Memory B cell (primary cell): ENCODE data around the gene MED14.
A peak's percentile ranks its signal among the peaks of the same experiment; 100 is the strongest.

ENCODE experiments used
- ATAC-seq: fragments of 150-1000 bp; cut with Tn5 transposase; 2 replicates; pipeline ENCODE4 v1.10.0; 2021; ENCODE audit warnings: low read depth, mild to moderate bottlenecking, moderate library complexity
- DNase-seq, 2 donors: peaks; one replicate each; pipeline ENCODE4 v3.0.0; 2022; ENCODE audit warnings: low spot score in 2 of 2
- H3K27ac Mint-ChIP-seq: one replicate; pipeline ENCODE4 v1.8.0; 2022; ENCODE audit warnings: mild to moderate bottlenecking, moderate library complexity, mixed read lengths
- H3K27me3 Mint-ChIP-seq: one replicate; pipeline ENCODE4 v1.8.0; 2022; ENCODE audit warnings: mixed read lengths
- H3K36me3 Mint-ChIP-seq: one replicate; pipeline ENCODE4 v1.8.0; 2022; ENCODE audit warnings: mild to moderate bottlenecking, mixed read lengths
- H3K4me1 Mint-ChIP-seq: one replicate; pipeline ENCODE4 v1.8.0; 2022; ENCODE audit warnings: mixed read lengths
- H3K4me3 Mint-ChIP-seq: one replicate; pipeline ENCODE4 v1.8.0; 2022; ENCODE audit warnings: mild to moderate bottlenecking, moderate library complexity, mixed read lengths
- H3K9me3 Mint-ChIP-seq: one replicate; pipeline ENCODE4 v1.8.0; 2022; ENCODE audit warnings: mixed read lengths

Gene MED14

DNA sequence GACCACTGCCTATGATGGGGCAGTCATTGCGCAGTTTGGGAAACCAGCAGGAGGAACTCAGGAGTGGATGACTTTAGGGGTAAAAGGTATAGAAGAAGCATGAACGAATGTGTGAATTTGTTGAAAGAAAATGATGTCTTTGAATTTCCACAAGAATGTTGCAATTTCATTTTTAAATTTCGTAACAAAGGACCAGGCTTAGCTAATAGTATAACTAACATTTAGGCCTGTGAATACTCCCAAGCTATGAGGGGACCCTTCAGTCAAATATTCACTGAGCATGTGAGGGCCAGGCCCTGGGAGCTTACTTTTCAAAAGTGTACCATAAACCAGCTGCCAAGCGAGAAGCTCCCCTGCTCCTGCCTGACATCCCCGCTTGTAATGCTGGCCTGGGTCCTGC, 106.8 kb downstream of the MED14 start:
- no peaks in the 10 kb centered on the region for H3K27me3 Mint-ChIP-seq
- DNase-seq (no peak), ATAC-seq (no peak)
- peaks cover 14% of the 10 kb centered on the region for H3K36me3 Mint-ChIP-seq
- no peak overlapping the region for H3K4me3 Mint-ChIP-seq
- no peak overlapping the region for H3K27ac Mint-ChIP-seq
- no peaks in the 10 kb centered on the region for H3K9me3 Mint-ChIP-seq
- peaks cover 13% of the 10 kb centered on the region for H3K4me1 Mint-ChIP-seq

DNA sequence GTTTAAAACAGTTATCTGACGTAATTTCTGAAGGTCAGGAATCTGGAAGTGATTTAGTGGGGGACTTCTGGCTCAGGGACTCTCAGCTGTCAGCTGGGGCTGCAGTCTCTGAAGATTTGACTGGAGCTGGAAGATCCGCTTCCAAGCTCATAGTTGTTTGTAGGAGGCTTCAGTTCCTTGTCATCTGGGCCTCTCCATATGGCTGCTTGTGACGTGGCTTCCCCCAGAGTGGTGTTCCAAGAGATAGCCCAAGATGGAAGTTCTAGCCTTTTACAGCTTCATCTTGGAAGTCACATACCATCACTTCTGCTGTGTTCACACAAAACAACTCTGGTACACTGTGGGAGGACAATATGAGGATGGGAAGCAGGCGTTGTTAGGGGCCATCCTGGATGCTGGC, 110.0 kb downstream of the MED14 start:
- H3K4me1 Mint-ChIP-seq, result no peaks in the 10 kb centered on the region
- DNase-seq (no peak), ATAC-seq (no peak)
- H3K36me3 Mint-ChIP-seq, result peaks cover 5% of the 10 kb centered on the region
- H3K9me3 Mint-ChIP-seq, result no peaks in the 10 kb centered on the region
- no peaks in the 10 kb centered on the region for H3K27me3 Mint-ChIP-seq
- H3K27ac Mint-ChIP-seq, result no peak overlapping the region
- no peak overlapping the region for H3K4me3 Mint-ChIP-seq

DNA sequence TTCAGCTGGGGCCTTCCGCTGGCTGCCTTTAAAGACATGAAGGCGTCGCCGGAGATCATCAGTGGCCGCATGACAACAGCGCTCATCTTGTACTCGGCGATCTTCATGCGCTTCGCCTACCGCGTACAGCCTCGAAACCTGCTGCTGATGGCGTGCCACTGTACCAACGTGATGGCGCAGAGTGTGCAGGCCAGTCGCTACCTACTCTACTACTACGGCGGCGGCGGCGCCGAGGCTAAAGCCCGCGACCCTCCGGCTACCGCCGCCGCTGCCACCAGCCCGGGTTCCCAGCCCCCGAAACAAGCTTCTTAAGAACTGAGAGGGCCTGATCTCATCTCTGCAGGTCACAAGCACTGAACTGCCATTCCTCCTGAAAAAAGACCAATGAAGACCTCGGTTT, 111.7 kb downstream of the MED14 start:
- Mint-ChIP-seq H3K27ac (no peak overlapping the region), H3K36me3 (peaks cover 5% of the 10 kb centered on the region), H3K4me3 (no peak overlapping the region), H3K4me1 (no peaks in the 10 kb centered on the region), H3K9me3 (no peaks in the 10 kb centered on the region), H3K27me3 (no peaks in the 10 kb centered on the region)
- no peak for DNase-seq
- ATAC-seq, result no peak

DNA sequence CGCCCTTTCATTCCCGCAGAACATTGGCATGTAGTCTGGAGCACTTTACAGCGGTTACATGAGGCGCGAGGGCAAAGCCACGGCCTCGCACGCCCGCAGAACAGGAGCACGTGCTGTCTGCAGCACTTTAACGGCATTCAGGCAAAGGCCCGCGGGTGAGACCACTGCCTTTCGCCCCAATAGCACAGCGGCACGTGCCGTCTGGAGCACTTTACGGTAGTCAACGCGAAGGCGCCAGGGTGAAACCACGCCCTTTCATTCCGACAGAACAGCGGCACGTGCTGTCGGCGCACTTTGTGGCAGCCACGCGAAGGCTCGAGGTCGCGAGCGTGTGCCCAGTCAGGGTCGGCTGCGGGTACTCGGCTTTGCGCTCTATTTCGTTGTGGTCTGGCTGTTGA, 112.2 kb downstream of the MED14 start, which contains the start of gene MPC1L:
MPC1L (plus strand) TSS at position 290 of the 398 bp plus-strand sequence. CDS start 138 bp downstream, outside the sequence.
- H3K27me3 Mint-ChIP-seq, result no peaks in the 10 kb centered on the region
- ATAC-seq (no peak), DNase-seq (no peak)
- H3K27ac Mint-ChIP-seq, result no peak within 1 kb of the TSS
- no peak within 1 kb of the TSS for H3K4me3 Mint-ChIP-seq
- H3K9me3 Mint-ChIP-seq, result no peaks in the 10 kb centered on the region
- H3K4me1 Mint-ChIP-seq, result no peaks in the 10 kb centered on the region
- H3K36me3 Mint-ChIP-seq, result peaks cover 2% of the 10 kb centered on the region

DNA sequence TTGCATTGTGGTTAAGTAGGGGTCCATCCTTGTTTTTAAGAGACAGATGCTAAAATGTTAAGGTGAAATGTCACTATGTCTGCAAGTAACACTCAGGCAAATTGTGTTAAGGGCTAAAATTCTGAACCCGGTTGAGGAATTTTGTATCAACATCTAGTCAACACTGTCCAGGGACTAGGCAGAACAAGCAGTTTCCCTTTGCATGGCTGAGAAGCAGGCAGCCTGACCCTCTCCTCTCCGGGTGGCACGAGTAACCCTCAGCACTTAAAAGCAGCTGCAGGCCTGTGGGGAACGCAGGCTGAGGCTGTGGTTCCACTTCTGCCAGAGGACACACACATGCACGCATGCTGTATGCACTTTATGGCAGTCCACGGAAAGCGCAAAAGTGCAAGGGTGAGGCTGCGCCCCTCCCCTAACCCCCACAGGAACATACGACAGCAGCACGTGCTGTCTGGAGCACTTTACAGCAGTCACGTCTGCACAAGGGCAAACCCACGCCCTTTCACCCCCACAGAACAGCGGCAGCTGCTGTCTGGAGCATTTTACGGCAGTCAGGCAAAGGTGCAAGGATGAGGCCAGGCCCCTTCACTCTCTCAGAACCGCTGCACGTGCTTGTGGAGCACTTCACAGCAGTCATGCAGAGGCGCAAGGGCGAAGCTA, 112.7 kb downstream of the MED14 start:
- no peak overlapping the region for H3K4me3 Mint-ChIP-seq
- H3K27me3 Mint-ChIP-seq, result no peaks in the 10 kb centered on the region
- H3K4me1 Mint-ChIP-seq, result no peaks in the 10 kb centered on the region
- H3K27ac Mint-ChIP-seq, result no peak overlapping the region
- ATAC-seq, result no peak
- no peaks in the 10 kb centered on the region for H3K9me3 Mint-ChIP-seq
- no peaks in the 10 kb centered on the region for H3K36me3 Mint-ChIP-seq
- DNase-seq, result no peak

DNA sequence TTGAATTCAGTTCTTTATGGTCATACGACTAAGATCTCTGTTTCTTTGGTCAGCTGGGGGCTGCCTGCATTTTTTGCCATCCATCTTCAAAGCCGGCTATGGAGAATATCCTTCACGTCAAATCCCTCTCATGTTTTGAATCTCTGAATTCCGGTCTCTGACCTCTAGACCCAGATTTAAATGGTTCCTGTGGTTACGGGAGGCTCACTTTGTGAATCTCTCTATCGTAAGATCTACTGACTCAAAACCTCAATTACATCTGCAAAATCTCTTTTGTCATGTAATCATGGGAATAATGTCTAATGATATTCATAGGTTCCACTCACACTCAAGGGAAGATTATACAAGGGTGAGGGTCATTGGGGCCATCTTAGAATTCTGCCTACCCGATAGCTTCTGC, 117.8 kb downstream of the MED14 start:
- no peak for ATAC-seq
- DNase-seq, result no peak
- no peaks in the 10 kb centered on the region for H3K27me3 Mint-ChIP-seq
- H3K36me3 Mint-ChIP-seq, result no peaks in the 10 kb centered on the region
- no peak overlapping the region for H3K27ac Mint-ChIP-seq
- no peaks in the 10 kb centered on the region for H3K4me1 Mint-ChIP-seq
- H3K4me3 Mint-ChIP-seq, result no peak overlapping the region
- no peaks in the 10 kb centered on the region for H3K9me3 Mint-ChIP-seq

DNA sequence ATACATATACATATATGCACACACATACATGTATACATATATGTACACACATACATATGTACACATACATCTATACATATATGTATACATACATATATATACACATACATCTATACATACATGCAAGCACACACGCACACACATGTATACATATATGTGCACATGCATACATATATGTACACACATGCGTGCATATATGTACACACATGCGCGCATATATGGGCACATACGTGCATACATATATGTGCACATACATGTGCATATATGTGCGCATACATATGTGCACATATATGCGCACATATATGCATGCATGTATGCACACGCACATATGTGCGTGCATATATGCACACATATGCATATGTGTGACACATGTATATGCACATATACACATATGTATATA, 119.4 kb downstream of the MED14 start:
- H3K9me3 Mint-ChIP-seq, result no peaks in the 10 kb centered on the region

DNA sequence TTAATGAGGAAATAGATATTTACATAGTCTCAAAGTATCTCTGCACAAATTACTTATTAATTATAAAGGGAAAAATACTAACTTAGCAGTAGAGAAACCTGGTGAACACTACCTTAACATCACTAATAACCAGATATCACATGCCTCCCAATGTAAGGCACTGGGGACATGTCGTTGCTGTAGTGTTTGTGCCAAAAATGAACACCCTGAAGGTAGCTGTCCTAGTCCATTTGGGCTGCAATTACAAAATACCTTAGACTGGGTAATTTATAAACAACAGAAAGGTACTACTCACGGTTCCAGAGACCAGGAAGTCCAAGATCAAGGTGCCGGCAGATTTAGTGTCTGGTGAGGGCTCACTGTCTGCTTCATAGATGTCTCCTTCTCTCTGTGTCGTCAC, 122.8 kb downstream of the MED14 start:
- Mint-ChIP-seq H3K36me3 (no peaks in the 10 kb centered on the region), H3K9me3 (no peaks in the 10 kb centered on the region), H3K4me3 (no peak overlapping the region), H3K27ac (no peak overlapping the region), H3K4me1 (no peaks in the 10 kb centered on the region), H3K27me3 (no peaks in the 10 kb centered on the region)
- no peak for ATAC-seq
- DNase-seq, result no peak

More for the DNA sequence above, 119.4 kb downstream of the MED14 start:
- no peaks in the 10 kb centered on the region for H3K36me3 Mint-ChIP-seq
- no peak for ATAC-seq
- no peak overlapping the region for H3K4me3 Mint-ChIP-seq
- DNase-seq, result no peak
- H3K4me1 Mint-ChIP-seq, result no peaks in the 10 kb centered on the region
- no peak overlapping the region for H3K27ac Mint-ChIP-seq
- H3K27me3 Mint-ChIP-seq, result no peaks in the 10 kb centered on the region

DNA sequence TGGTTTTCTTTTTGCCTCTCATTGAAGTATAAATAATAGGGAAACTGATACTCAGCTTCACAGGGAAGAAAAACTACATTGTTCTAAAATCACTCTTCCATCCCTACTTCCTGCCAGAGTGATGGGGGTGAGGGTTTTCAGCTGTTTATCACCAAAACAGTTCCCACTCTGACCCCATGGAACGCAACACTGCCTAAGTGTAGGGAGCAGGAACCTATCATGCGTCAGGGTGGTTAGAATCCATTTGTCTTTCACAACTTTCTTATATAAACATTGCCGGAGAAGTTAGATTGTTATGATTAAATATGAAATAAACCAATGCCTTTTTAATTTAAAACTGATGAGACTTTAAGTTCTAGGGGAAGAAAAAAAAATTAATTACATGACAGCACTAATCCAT, 128.0 kb downstream of the MED14 start:
- ATAC-seq, result no peak
- DNase-seq, result no peak
- Mint-ChIP-seq H3K4me3 (no peak overlapping the region), H3K36me3 (peaks cover 5% of the 10 kb centered on the region), H3K4me1 (no peaks in the 10 kb centered on the region), H3K27me3 (no peaks in the 10 kb centered on the region), H3K9me3 (no peaks in the 10 kb centered on the region), H3K27ac (no peak overlapping the region)

DNA sequence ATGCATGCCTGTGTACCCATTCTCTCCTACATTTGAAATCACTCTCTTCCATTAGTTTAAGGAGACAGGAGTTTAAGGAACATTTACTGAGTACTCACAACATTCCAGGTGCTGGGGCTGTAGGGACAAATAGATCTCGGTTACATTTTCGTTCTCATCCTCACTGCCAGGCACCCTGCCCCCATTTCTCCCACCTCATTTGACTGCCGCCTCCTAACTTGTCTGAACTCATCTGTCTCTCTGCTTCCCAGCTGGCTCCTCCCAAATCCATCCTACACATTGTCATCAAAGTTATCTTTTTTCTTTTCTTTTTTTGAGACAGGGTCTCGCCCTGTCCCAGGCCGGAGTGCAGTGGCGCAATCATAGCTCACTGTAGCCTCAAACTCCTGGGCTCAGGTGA, 131.9 kb downstream of the MED14 start:
- H3K27ac Mint-ChIP-seq, result peak overlapping the region; percentile 18
- no peak for ATAC-seq

More for the DNA sequence above, 131.9 kb downstream of the MED14 start:
- DNase-seq, result no peak
- H3K36me3 Mint-ChIP-seq, result peaks cover 13% of the 10 kb centered on the region
- H3K9me3 Mint-ChIP-seq, result no peaks in the 10 kb centered on the region
- H3K4me1 Mint-ChIP-seq, result no peaks in the 10 kb centered on the region
- no peak overlapping the region for H3K4me3 Mint-ChIP-seq
- H3K27me3 Mint-ChIP-seq, result no peaks in the 10 kb centered on the region
